ENCODE data around the gene EHD2.

Gene EHD2

DNA sequence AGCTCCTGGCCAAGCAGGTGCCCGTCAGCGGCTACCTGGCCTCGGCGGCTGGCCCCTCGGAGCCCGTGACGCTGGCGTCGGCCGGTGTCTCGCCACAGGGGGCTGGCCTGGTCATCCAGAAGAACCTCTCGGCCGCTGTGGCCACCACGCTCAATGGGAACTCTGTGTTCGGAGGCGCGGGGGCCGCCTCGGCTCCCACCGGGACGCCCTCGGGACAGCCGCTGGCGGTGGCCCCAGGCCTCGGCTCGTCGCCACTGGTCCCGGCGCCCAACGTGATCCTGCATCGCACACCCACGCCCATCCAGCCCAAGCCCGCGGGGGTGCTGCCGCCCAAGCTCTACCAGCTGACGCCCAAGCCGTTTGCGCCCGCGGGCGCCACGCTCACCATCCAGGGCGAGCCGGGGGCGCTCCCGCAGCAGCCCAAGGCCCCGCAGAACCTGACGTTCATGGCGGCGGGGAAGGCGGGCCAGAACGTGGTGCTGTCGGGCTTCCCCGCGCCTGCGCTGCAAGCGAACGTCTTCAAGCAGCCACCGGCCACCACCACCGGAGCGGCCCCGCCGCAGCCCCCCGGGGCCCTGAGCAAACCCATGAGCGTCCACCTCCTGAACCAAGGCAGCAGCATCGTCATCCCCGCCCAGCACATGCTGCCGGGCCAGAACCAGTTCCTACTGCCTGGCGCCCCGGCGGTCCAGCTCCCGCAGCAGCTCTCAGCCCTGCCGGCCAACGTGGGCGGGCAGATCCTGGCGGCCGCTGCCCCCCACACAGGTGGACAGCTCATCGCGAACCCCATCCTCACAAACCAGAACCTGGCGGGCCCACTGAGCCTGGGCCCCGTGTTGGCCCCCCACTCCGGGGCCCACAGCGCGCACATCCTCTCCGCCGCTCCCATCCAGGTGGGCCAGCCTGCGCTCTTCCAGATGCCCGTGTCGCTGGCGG is 33.0 kb upstream of the EHD2 start:
- ChIA-PET CTCF (interaction anchor here (0.6 kb wide), 1 partner anchor 126 kb away, joined by 3 read pairs; no protein-coding TSS in a partner anchor), POLR2A (ENCODE audit: low non-redundant PET) (interaction anchor here (0.6 kb wide), 1 partner anchor 406 kb away, joined by 4 read pairs; no protein-coding TSS in a partner anchor)
- TF ChIP-seq, protein P1, sequence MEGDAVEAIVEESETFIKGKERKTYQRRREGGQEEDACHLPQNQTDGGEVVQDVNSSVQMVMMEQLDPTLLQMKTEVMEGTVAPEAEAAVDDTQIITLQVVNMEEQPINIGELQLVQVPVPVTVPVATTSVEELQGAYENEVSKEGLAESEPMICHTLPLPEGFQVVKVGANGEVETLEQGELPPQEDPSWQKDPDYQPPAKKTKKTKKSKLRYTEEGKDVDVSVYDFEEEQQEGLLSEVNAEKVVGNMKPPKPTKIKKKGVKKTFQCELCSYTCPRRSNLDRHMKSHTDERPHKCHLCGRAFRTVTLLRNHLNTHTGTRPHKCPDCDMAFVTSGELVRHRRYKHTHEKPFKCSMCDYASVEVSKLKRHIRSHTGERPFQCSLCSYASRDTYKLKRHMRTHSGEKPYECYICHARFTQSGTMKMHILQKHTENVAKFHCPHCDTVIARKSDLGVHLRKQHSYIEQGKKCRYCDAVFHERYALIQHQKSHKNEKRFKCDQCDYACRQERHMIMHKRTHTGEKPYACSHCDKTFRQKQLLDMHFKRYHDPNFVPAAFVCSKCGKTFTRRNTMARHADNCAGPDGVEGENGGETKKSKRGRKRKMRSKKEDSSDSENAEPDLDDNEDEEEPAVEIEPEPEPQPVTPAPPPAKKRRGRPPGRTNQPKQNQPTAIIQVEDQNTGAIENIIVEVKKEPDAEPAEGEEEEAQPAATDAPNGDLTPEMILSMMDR (conservative IDR thresholded peaks at IDR 0.05; ENCODE audit: low read depth), result no peak
- peak overlapping the region; percentile 30; the same call in 1 of the 2 replicates for H3K27ac ChIP-seq
- no peak for DNase-seq (ENCODE audit: low spot score)

DNA sequence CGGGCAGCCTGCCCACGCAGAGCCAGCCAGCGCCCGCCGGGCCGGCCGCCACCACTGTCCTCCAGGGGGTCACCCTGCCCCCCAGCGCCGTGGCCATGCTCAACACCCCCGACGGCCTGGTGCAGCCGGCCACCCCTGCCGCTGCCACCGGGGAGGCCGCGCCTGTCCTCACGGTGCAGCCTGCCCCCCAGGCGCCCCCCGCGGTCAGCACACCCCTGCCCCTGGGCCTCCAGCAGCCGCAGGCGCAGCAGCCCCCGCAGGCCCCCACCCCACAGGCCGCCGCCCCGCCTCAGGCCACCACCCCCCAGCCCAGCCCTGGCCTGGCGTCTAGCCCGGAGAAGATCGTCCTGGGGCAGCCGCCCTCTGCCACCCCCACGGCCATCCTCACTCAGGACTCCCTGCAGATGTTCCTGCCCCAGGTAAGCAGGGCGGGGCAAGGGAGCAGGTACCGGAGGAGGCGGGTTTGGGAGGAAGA is 32.3 kb upstream of the EHD2 start:
- ChIA-PET POLR2A (ENCODE audit: low non-redundant PET) (no interaction called here), CTCF (interaction anchor here (0.6 kb wide), 1 partner anchor 127 kb away, joined by 3 read pairs; no protein-coding TSS in a partner anchor)
- TF ChIP-seq, protein P1 (conservative IDR thresholded peaks at IDR 0.05; ENCODE audit: low read depth), result no peak
- peak overlapping the region; percentile 30 for H3K27ac ChIP-seq
- DNase-seq (ENCODE audit: low spot score), result no peak

DNA sequence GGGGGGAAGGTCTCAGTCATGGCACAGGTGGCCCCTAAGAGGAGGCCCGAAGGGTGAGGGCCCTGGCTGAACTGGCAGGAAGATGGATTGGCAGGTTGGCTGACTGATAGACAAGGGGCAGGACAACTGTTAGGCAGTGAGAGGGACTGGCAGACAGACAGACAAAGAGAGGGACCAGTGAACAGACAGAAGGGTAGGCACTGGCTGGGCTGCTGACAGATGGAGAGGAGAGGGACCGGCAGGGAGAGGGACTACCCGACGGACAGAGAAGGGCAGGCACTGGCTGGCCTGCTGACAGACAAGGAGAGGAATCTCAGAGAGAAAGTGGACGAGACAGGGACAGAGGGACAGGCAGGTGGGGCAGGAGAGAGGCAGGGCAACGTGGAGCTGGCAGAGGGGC is 31.8 kb upstream of the EHD2 start:
- TF ChIP-seq, protein P1 (conservative IDR thresholded peaks at IDR 0.05; ENCODE audit: low read depth), result no peak
- POLR2A ChIA-PET (ENCODE audit: low non-redundant PET), result no interaction called here

DNA sequence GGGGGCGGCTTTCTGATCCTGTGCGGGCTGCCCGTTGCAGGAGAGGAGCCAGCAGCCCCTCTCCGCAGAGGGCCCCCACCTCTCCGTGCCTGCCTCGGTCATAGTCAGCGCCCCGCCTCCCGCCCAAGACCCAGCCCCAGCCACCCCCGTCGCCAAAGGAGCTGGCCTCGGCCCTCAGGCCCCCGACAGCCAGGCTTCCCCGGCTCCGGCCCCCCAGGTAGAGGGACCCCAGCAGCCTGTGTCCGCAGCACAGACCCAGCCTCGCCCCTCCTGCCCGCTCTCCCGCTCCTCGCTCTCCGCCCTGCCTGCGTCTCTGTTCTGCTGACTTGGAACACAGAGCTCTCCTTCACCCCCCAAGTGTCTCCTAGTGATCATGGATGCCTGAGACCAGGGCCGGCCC is 31.3 kb upstream of the EHD2 start:
- no peak for DNase-seq (ENCODE audit: low spot score)
- ChIA-PET CTCF (interaction anchor here (0.7 kb wide), 1 partner anchor 434 kb away, joined by 4 read pairs; no protein-coding TSS in a partner anchor), POLR2A (ENCODE audit: low non-redundant PET) (no interaction called here)
- H3K27ac ChIP-seq, result peak overlapping the region; percentile 30; the same call in 1 of the 2 replicates
- TF ChIP-seq, protein P1 (conservative IDR thresholded peaks at IDR 0.05; ENCODE audit: low read depth), result no peak

More for the DNA sequence above, 31.8 kb upstream of the EHD2 start:
- CTCF ChIA-PET, result interaction anchor here (0.7 kb wide), 1 partner anchor 434 kb away, joined by 4 read pairs; no protein-coding TSS in a partner anchor
- DNase-seq (ENCODE audit: low spot score), result no peak
- peak overlapping the region; percentile 30 for H3K27ac ChIP-seq

DNA sequence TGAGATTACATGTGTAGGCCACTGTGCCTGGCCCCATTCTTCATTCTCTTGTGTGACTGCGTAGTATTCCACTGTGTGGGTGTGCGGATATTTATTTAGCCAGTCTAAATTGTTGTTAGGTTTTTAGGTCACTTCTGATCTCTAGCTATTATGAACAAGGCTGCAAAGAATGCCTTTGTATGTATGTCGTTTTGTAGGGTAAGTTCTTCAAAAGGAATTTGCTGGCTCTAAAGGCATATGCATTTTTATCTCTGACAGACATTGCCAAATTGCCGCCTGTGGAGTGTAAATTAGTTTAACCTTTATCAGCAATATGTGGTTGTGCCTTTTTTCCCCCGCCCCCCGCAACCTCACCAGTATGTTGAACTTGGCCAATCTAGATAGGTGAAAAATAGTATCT is 30.3 kb upstream of the EHD2 start:
- ChIA-PET POLR2A (ENCODE audit: low non-redundant PET) (no interaction called here), CTCF (no interaction called here)
- no peak for DNase-seq (ENCODE audit: low spot score)
- TF ChIP-seq, protein P1 (conservative IDR thresholded peaks at IDR 0.05; ENCODE audit: low read depth), result no peak
- no peak overlapping the region for H3K27ac ChIP-seq

DNA sequence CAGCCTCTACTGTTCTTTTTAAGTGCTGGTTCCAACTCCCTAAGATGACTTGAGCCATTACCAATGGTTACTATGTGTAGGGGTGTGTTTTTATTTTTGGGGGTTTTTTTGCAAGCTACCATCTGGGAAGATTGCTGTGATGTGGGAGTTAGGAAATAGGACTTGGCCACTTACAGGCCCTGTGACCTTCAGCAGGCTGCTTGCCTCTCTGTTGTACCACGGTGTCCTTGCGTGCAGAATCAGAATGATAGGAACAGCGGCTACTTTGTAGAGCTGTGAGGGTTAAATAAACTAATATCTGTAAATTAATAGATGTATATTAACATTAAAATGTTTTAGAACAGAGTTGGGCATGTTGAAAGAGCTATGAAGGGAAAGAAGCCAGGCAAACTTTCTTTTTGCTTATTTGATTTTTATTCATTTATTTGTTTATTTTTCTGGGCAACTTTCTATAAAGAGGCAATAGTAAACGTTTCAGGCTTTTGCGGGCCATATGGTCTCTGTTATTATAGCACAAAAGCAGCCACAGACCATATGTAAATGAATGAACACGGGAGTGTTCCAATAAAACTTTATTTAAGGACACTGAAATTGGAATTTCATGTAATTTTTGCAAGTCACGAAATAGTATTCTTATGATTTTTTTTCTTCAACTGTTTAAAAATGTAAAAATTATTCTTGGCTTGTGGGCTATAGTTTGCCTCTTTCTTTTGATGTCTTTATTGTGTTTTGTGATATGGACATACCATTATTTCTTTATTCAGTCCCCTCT is 26.4 kb upstream of the EHD2 start:
- no peak overlapping the region for H3K27ac ChIP-seq
- ChIA-PET POLR2A (ENCODE audit: low non-redundant PET) (interaction anchor here (0.6 kb wide), 1 partner anchor 13 kb away, joined by 3 read pairs; no protein-coding TSS in a partner anchor), CTCF (interaction anchor here (0.6 kb wide), 1 partner anchor 237 kb away, joined by 5 read pairs; no protein-coding TSS in a partner anchor)
- no peak for DNase-seq (ENCODE audit: low spot score)
- TF ChIP-seq, protein P1 (conservative IDR thresholded peaks at IDR 0.05; ENCODE audit: low read depth), result no peak
